ENCODE results near the gene FAM184A. TPM values are rescaled to one million over a fixed set of nuclear protein-coding genes. Genes with fewer than 3 reads are reported as not detected.

Gene FAM184A
- total RNA-seq, 1 donor from 2014 or later = 0.40 TPM

DNA sequence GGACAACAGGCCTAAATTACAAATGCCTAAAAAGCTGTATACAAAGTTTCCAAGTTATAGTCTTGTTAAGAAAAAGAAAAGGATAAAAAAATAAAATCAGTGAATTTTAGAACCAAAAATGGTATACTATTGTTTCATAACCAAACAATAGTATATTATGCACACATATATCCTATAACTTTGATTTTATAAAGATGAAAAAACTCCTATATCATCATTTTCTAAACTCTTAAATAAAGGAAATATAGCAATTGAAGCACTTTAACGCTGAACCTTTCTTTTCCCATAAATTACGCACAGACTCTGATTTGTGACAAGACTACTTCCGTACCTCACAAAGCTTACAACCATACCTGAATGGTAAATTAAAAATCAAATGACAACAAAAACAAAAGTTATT lies 107.6 kb downstream of the FAM184A start:
- DNase-seq (ENCODE audit: low read depth in 2 of 2) = no peak

DNA sequence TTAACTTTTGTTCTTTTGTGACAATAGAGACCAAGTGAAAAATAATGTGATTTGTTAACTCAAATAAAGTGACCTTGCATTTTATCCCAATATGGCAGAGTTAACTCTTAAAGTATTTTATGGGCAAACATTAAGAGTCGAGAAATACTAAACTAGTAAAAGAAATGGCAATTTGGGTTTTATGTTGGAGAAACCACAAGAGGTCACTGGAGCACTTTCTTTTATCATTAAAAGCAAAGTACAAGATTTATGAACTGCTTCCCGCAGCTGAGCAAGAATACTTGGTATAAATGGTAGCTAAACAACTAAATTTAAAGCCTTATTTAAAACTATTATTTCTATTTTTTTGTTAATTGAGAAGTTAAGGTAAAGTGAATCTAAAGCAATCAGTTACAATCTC lies 110.0 kb downstream of the FAM184A start:
- DNase-seq (ENCODE audit: low read depth in 2 of 2) = peak; percentile 31 to 39

- no peak for DNase-seq (ENCODE audit: low read depth in 2 of 2)
Observed at GRCh38 chr6:118967239-118967638, 111.2 kb downstream of the FAM184A start.

- DNase-seq (ENCODE audit: low read depth in 2 of 2) = no peak
Observed at GRCh38 chr6:118965843-118966370, 112.6 kb downstream of the FAM184A start.

GRCh38 chr6:118965371-118965770 lies 113.1 kb downstream of the FAM184A start:
- DNase-seq (ENCODE audit: low read depth in 2 of 2) = no peak

DNA sequence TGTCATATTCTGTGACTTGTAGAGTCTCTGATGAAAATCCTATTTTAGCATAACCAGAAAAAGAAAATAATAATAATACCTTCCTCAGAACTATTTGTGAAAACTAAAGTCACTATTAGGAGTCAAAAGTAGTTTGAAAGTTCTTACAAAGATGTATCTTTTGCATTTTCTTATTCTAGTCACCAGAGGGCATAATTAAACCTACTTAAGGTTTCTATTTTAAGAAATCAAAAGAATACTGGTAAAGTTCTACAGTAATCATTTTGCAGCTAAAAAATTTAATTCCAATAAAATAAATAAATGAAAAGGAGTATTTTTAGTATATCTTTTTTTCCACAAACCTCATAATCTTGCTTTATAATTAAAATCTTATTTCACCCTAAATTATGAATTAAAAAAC lies 115.5 kb downstream of the FAM184A start:
- DNase-seq (ENCODE audit: low read depth in 2 of 2) = peak; percentile 5 to 11

GRCh38 chr6:118959903-118960302 lies 118.6 kb downstream of the FAM184A start:
- no peak for DNase-seq (ENCODE audit: low read depth in 2 of 2)

GRCh38 chr6:118953391-118953790 lies 125.1 kb downstream of the FAM184A start:
- DNase-seq (ENCODE audit: low read depth in 2 of 2) = no peak

- DNase-seq (ENCODE audit: low read depth in 2 of 2) = no peak
Observed at GRCh38 chr6:118952683-118953082, 125.8 kb downstream of the FAM184A start.

DNA sequence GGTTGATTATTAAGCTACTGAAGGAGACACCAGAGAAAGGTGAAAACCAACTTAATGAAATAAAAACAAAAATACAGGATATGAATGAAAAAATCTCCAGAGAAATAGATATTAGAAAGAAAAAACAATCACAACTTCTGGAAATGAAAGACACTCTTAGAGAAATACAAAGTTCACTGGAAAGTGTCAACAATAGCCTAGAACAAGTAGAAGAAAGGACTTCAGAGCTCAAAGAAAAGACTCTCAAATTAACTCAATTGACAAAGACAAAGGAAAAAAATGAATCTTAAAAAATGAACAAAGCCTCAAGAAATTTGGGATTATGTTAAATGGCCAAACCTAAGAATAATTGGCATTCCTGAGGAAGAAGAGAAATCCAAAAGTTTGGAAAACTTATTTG lies 133.2 kb downstream of the FAM184A start:
- DNase-seq (ENCODE audit: low read depth in 2 of 2) = no peak

DNA sequence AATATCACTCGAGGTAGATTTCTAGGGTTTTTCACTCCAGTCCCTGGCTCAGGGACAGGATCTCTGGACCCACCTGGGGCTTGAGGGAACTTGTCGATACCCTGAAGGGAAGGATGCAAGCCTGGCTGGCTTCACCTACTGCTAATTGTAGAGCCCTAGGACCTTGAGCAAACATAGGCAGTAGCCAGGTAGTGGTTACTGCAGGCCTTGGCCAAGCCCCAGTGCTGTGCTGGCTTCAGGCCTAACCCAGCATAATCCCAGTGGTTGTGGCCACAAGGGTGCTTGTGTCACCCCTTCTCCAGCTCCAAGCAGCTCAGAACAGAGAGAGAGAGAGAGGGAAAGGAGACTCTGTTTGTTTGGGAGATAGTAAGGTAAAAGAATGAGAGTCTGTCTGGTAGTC lies 137.7 kb downstream of the FAM184A start:
- no peak for DNase-seq (ENCODE audit: low read depth in 2 of 2)

DNA sequence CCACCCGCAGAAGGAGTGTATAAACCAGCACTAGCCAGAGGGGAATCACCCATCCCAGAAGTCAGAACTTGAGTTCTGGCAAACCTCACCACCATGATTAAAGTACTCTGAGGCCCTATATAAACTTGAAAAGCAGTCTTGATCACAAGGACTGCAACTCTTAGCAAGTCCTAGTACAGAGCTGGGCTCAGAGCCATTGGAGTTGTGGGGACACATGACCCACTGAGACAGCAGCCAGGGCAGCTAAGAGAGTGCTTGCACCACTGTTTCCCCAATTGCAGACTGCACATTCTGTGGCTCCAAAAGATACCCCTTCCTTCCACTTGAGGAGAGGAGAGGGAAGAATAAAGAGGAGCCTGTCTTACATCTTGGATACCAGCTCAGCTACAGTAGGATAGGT lies 138.8 kb downstream of the FAM184A start:
- DNase-seq (ENCODE audit: low read depth in 2 of 2) = no peak

DNA sequence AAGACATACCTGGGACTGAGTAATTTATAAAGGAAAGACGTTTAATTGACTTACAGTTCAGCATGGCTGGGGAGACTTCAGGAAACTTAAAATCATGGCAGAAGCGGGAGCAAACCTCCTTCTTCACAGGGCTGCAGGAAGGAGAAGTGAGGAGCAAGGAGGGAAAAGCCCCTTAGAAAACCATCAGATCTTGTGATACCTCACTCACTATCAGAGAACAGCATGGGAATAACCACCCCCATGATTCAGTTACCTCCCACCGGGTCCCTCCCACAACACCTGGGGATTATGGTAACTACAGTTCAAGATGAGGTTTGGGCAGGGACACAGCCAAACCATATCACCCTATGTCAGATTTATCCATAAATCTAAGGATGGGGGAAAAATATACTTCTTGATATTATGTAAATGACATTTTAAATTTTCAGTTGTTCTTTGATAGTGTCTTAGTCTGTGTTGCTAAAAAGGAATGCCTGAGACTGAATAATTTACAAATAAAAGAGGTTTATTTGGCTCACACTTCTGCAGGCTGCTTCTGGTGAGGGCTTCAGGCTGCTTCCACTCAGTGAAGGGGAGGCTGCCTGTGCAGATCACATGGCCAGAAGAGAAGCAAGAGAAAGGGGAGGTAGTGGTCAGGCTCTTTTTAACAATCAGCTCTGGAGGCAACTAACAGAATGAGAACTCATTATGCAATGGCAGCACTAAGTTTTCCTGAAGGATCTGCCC lies 142.3 kb downstream of the FAM184A start:
- DNase-seq (ENCODE audit: low read depth in 2 of 2) = no peak

DNA sequence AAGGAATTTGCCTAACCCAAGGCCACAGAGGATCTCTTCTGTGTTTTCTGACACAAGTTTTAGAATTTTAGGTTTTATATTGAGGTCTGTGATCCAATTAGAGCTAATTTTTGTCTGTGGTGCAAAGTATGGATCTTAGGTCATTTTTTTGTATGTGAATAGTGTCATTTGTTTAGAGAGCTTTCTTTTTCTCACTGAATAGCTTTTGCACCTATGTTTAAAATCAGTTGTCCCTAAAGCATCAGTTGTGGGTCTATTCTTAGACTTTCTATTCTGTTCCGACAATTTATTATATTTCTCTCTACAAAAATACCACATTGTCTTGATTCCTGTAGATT lies 143.2 kb downstream of the FAM184A start:
- no peak for DNase-seq (ENCODE audit: low read depth in 2 of 2)

DNA sequence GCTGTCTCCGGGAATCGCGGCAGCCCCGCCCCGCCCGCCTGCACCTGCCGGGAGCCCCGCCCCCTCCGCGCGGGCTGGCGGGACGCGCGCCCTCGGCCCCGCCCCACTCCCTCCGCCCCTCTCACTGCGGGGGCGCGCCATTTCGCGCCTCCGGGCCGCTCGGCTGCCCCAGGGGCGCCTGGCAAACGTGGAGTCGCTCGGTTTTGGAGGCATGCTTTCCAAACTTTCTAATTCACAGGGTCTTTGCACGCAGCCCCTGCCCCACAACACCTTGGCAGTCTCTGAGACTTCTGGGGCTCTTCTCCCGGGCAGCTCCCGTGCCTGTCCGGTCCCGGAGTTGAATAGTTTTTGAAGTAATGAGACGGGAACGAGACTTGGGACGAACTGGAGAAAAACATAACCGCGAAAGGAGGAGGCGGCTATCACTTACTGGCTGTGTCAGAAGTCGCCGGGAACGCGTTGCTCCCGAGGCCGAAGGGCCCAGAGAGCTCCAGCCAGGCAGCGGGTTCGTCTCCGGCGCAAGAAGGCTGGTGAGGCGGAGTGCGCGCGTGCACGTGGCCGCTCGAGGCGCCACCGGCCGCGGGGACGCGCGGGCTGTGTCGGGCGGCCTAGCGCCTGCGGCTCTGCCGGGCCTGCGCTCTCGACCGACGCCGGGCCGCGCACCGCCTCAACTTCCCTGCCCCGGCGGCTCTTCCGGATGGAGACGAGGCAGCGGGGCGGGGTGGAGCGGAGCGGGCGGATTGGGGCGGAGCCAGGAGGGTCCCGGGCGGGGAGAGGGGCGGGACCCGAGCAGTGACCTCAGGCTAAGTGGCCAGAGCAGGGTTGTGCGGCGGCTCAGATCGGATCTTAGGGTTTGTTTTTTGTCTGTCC lies 143.8 kb downstream of the FAM184A start, which contains the start of gene MCM9:
MCM9 (minus strand) TSS at position 699 of the 870 bp plus-strand sequence. CDS start 3,436 bp downstream, outside the sequence.
- peak; percentile 93 to 94 for DNase-seq (ENCODE audit: low read depth in 2 of 2)

GRCh38 chr6:118933855-118934460 lies 144.5 kb downstream of the FAM184A start:
- no peak for DNase-seq (ENCODE audit: low read depth in 2 of 2)

- no peak for DNase-seq (ENCODE audit: low read depth in 2 of 2)
Observed at GRCh38 chr6:118932421-118932820, 146.0 kb downstream of the FAM184A start.

DNA sequence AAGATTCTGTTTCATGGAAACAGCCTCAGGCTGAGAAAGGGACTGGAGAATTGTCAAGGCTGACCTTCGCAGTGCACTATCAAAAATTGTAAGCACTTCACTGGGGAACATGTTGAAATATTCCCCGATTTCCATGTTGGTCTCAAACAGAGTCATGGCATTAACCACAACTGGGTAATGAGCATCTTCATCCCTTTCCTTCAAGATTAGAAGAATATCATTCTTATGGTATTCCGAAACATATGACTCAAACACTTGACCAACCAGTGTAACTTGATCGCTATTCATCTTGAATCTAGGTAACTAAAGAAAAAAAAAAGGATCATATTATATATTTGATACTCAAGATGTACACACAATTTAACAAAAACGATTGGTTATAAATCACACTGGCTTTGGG lies 147.0 kb downstream of the FAM184A start:
- DNase-seq (ENCODE audit: low read depth in 2 of 2) = no peak

DNA sequence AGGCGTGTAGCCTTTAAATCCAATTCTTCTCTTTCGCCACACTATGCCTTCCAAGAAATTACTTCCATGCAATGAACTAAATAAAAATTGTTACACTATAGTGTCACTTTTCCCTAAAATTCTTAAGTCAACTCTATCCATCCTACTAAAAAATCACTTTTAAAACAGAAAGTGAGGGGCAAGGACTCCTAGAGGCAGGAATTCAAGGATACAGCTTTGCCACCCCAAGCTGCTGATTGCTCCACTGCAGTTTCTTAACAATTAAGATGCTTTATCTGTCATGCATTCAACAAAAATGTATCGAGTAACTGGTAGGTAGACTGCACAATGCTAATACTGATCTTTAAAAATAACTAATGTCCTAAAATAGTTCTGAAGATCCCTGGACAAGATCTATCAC lies 147.8 kb downstream of the FAM184A start:
- DNase-seq (ENCODE audit: low read depth in 2 of 2) = no peak

- no peak for DNase-seq (ENCODE audit: low read depth in 2 of 2)
Observed at GRCh38 chr6:118923035-118923434, 155.4 kb downstream of the FAM184A start.

DNA sequence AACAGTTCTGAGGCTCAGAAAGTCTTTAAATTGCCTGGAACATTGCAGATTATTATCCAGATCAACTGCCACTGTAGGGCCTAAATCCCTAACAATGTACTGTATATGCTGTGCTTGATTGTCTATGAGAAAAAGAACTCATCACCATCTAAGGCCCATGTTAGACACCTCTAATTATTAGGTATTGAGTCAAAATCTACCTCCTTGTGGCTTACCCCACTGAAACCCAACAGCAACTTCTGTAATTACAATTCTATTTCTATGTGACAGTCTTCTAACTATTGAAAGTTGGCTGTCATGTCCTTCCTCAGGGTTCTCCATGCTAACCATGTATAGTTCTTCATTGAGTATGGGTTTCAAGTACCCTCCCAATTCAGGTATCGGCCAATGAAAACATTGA lies 157.4 kb downstream of the FAM184A start:
- no peak for DNase-seq (ENCODE audit: low read depth in 2 of 2)

DNA sequence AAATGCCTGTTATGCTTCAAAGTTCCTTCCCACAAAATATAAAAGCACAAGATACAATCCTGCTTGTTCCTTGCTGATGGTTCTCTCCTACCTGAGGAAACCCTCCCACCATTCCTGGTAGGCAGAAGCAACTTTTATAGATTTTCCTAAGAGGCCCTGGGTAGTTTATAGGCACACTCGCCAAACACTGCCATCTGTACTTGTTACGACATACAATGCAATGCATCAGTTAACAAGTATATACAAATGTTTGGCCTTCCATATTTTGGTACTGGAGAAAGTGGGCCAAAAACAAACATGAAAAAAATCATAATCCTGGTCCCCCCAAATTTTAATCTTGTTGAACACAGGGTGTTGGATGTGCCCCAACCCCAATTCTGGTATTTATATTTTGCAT lies 160.1 kb downstream of the FAM184A start:
- DNase-seq (ENCODE audit: low read depth in 2 of 2) = no peak
